Measurements from ENCODE around the gene MAPKAP1.

DNA sequence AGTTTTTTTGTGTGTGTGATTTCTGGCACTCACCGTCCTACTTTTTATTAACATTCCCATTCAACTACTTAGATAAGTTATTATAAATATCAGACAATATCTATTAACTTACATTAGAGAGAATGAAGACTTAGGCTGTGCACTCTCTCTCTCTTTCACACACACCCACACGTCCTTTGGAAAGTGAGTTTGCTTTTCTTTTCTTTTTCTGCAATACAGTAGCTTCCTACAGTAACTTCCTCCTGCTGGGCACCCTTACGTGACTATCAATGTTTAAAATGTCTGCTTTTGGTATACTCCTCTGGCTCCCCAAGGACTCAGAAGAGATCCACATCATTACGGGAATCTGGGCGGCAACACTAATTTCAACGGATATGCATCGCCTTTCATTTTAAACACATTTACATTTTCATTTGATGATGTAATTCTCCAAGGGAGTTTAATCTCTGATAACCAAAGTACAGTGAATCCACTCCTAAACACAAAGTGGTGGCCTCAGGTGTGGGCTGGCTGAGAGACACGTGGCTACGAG is 179.5 kb downstream of the MAPKAP1 start:
- TF ChIP-seq CTCF (optimal IDR thresholded peaks at IDR 0.05 in 1 of 3, IDR thresholded peaks at IDR 0.05 in 1 of 3, conservative IDR thresholded peaks at IDR 0.05 in 1 of 3; ENCODE audit: extremely low read depth in 1 of 3, insufficient read depth in 2 of 3, low read length in 3 of 3) (no peak), EZH2 (IDR thresholded peaks at IDR 0.05; ENCODE audit: low read length) (no peak)

Data from keratinocyte (primary cell).